ENCODE results near the gene TSLP. TPM values are rescaled to one million over a fixed set of nuclear protein-coding genes. Genes with fewer than 3 reads are reported as not detected.

Gene TSLP
- total and polyA plus RNA-seq, 2 of the 4 experiments (the other 2 are of a cell fraction): 0.54 to 1.6 TPM

DNA sequence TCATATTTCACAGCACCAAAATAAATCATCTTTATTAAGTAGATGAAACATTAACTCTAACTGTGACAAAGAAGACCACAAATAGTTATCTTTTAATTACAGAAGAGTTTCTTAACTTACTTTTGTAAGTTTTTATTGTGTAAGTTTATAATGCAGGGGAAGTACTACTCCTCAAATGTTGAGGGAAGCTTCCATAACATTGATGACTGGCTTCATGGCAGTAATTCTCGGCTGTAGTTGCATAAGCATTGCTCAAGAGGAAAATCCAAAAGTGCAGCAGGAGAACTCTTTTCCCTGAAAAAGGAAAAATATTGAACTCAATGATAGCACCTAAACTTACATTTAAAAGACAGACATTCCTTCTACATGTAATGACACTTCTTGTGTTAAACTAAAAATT lies 4.6 kb downstream of the TSLP start:
- Histone ChIP-seq H3K9me1 (ENCODE audit: insufficient read depth, low read length) (no peaks in the 10 kb centered on the region), H2BK120ac (ENCODE audit: low read depth, low read length) (peak overlapping the region; percentile 65; the same call in 1 of the 2 replicates), H3K4me3 (ENCODE audit: insufficient read depth, low read depth, low read length) (no peak overlapping the region), H3K23ac (ENCODE audit: low read depth, low read length) (no peak overlapping the region), H2BK20ac (ENCODE audit: low read depth, low read length) (no peak overlapping the region; the same call in 1 of the 2 replicates), H3K27ac (ENCODE audit: insufficient read depth, low read length) (no peak overlapping the region), H3K56ac (ENCODE audit: extremely low read depth, insufficient read depth, low read length) (no peak overlapping the region), H4K5ac (ENCODE audit: low read depth, low read length) (no peak overlapping the region), H2AK9ac (replicated peaks; ENCODE audit: low read depth, low read length, poor library complexity) (no peak overlapping the region), H3K14ac (replicated peaks; ENCODE audit: low read depth, low read length) (no peak overlapping the region), H3K79me1 (ENCODE audit: low read depth in 1 of 2, low read length in 2 of 2) (peaks cover 4% of the 10 kb centered on the region in 2 experiments; a peak in 1 of 4 replicates), H4K20me1 (ENCODE audit: insufficient read depth, low read length) (no peaks in the 10 kb centered on the region), H2BK5ac (ENCODE audit: low read depth, low read length, poor library complexity, severe bottlenecking) (no peak overlapping the region), H3K4me2 (ENCODE audit: low read depth, low read length) (no peak overlapping the region), H3K27me3 (ENCODE audit: control insufficient read depth, insufficient read depth, low read length) (no peaks in the 10 kb centered on the region), H4K8ac (ENCODE audit: low read depth in 2 of 2, low read length in 2 of 2) (no peak overlapping the region), H3K9ac (ENCODE audit: low read depth, low read length) (no peak overlapping the region), H3K36me3 (ENCODE audit: control insufficient read depth, insufficient read depth, low read length) (no peaks in the 10 kb centered on the region), H3K9me3 (ENCODE audit: control insufficient read depth, insufficient read depth, low read length) (no peaks in the 10 kb centered on the region), H2BK15ac (ENCODE audit: low read depth, low read length) (no peak overlapping the region), H3K4ac (ENCODE audit: low read depth, low read length) (no peak overlapping the region), H3K18ac (ENCODE audit: low read depth, low read length) (no peak overlapping the region), H3K4me1 (ENCODE audit: control insufficient read depth, insufficient read depth, low read length) (peaks cover 5% of the 10 kb centered on the region), H2AK5ac (ENCODE audit: low read depth, low read length) (no peak overlapping the region), H4K91ac (ENCODE audit: insufficient read depth, low read depth, low read length) (peak overlapping the region; percentile 46; the same call in 1 of the 2 replicates), H2AFZ (replicated peaks; ENCODE audit: low read length, poor library complexity) (no peak overlapping the region)
- no peak for TF ChIP-seq BHLHE40 (IDR thresholded peaks at IDR 0.05; ENCODE audit: low read depth, low read length)
- TF ChIP-seq CEBPB (IDR thresholded peaks at IDR 0.05; ENCODE audit: low read depth, low read length): peak; percentile 38; the same call in 1 of the 2 replicates
- intact Hi-C loops (cut with micrococcal nuclease): no loop called here
- dilution Hi-C loops (cut with HindIII; ENCODE audit: low sequenced_read_pairs, unreplicated experiment): no loop called here
- in situ Hi-C loops (cut with MboI; ENCODE audit: low sequenced_read_pairs): no loop called here
- WGBS, 2 experiments (ENCODE audit: extremely low coverage in 2 of 2, insufficient read length in 1 of 2): no CpG with 5 or more reads among the region's 1 CpG
- ChIA-PET POLR2A (ENCODE audit: unreplicated experiment) (no interaction called here), CTCF (no interaction called here)
- ATAC-seq (ENCODE audit: low read depth) (no peak), DNase-seq (no peak)
- no TSS peak for BruUV-seq (replicated peaks)
